ENCODE measurements around the gene DBF4B.

GRCh38 chr17:44788139-44788538 is 79.7 kb downstream of the DBF4B start:
- TF ChIP-seq CTCF (IDR thresholded peaks at IDR 0.05 in 2 of 3, conservative IDR thresholded peaks at IDR 0.05 in 1 of 3; ENCODE audit: borderline replicate concordance in 1 of 3, insufficient read depth in 1 of 3, low read depth in 2 of 3, low read length in 2 of 3) (no peak), ZNF274 (IDR thresholded peaks at IDR 0.05; ENCODE audit: low read depth, low read length) (no peak), ZBTB33 (IDR thresholded peaks at IDR 0.05; ENCODE audit: extremely low read depth, insufficient replicate concordance, low read length) (no peak), POLR2A (IDR thresholded peaks at IDR 0.05; ENCODE audit: borderline replicate concordance, extremely low read depth, insufficient read depth, insufficient read length) (no peak), MAX (IDR thresholded peaks at IDR 0.05) (no peak), SIN3A (IDR thresholded peaks at IDR 0.05; ENCODE audit: low read depth) (no peak), SRF (IDR thresholded peaks at IDR 0.05; ENCODE audit: low read depth) (no peak), REST (IDR thresholded peaks at IDR 0.05; ENCODE audit: low read depth) (no peak), TCF7L2 (IDR thresholded peaks at IDR 0.05; ENCODE audit: borderline replicate concordance, extremely low read depth, insufficient read depth, insufficient read length) (no peak), CEBPB (IDR thresholded peaks at IDR 0.05; ENCODE audit: low read depth) (no peak)
